ENCODE data around the gene SLC11A1. TPM values are rescaled to one million over a fixed set of nuclear protein-coding genes. Genes with fewer than 3 reads are reported as not detected.

The SLC11A1 gene
- total RNA-seq, 1 donor from 2014 or later: not detected

GRCh38 chr2:218393750-218394290 lies 11.7 kb downstream of the SLC11A1 start:
- no peak overlapping the region for H3K4me3 ChIP-seq (ENCODE audit: low read depth, low read length)
- no peak for TF ChIP-seq CTCF (conservative IDR thresholded peaks at IDR 0.05; ENCODE audit: low read depth, low read length)
- DNase-seq (ENCODE audit: low read depth): no peak

- no peak overlapping the region for H3K4me3 ChIP-seq (ENCODE audit: low read depth, low read length)
- no peak for TF ChIP-seq CTCF (conservative IDR thresholded peaks at IDR 0.05; ENCODE audit: low read depth, low read length)
- DNase-seq (ENCODE audit: low read depth): no peak
Measured at GRCh38 chr2:218394298-218395089, 12.4 kb downstream of the SLC11A1 start.

DNA sequence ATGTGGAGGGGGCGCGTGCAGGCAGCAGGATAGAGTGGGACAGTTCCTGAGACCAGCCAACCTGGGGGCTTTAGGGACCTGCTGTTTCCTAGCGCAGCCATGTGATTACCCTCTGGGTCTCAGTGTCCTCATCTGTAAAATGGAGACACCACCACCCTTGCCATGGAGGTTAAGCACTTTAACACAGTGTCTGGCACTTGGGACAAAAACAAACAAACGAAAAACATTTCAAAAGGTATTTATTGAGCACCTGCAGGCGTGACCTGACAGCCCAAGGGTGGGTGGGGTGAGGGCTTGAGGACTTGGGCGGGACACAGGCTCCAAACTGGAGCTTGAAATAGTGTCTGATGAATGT lies 13.0 kb downstream of the SLC11A1 start:
- no peak for TF ChIP-seq CTCF (conservative IDR thresholded peaks at IDR 0.05; ENCODE audit: low read depth, low read length)
- no peak for DNase-seq (ENCODE audit: low read depth)
- no peak overlapping the region for H3K4me3 ChIP-seq (ENCODE audit: low read depth, low read length)

DNA sequence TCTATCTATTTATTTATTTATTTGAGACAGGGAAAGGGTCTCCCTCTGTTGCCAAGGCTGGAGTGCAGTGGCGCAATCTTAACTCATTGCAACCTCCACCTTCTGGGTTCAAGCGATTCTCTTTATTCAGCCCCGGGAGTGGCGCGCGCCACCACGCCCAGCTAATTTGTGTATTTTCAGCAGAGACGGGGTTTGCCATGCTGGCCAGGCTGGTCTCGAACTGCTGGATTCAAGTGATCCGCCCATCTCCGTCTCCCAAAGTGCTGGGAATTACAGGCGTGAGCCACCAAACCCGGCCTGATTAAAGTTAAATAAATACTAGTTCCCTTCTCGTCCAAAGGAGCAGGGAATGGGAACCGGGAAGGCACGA lies 13.4 kb downstream of the SLC11A1 start:
- DNase-seq (ENCODE audit: low read depth): no peak
- peak overlapping the region; percentile 72 for H3K4me3 ChIP-seq (ENCODE audit: low read depth, low read length)
- TF ChIP-seq CTCF (conservative IDR thresholded peaks at IDR 0.05; ENCODE audit: low read depth, low read length): no peak

- peak; percentile 73 for TF ChIP-seq CTCF (conservative IDR thresholded peaks at IDR 0.05; ENCODE audit: low read depth, low read length)
- peak; percentile 78 for DNase-seq (ENCODE audit: low read depth)
- peak overlapping the region; percentile 72 for H3K4me3 ChIP-seq (ENCODE audit: low read depth, low read length)
Measured at GRCh38 chr2:218395826-218396687, 14.0 kb downstream of the SLC11A1 start.

- no peak for TF ChIP-seq CTCF (conservative IDR thresholded peaks at IDR 0.05; ENCODE audit: low read depth, low read length)
- peak overlapping the region; percentile 72 for H3K4me3 ChIP-seq (ENCODE audit: low read depth, low read length)
- no peak for DNase-seq (ENCODE audit: low read depth)
Measured at GRCh38 chr2:218396688-218397462, 14.8 kb downstream of the SLC11A1 start.
